Kidney (tissue), 14 donors: ENCODE measurements around the gene MLH3. TPM values are rescaled to one million over a fixed set of nuclear protein-coding genes. Genes with fewer than 3 reads are reported as not detected.

Experiments
- DNase-seq, 5 donors: peaks; one replicate each; pipeline ENCODE4 v3.0.0-alpha.2; 2013 to 2020
- FAIRE-seq: peaks from 2 replicates; lab custom pipeline; 2012; peaks lifted over from hg19 to GRCh38; lab: Jason Lieb, UNC
- H3K27ac ChIP-seq, 2 donors: one replicate each; pipeline ENCODE4 v1.7.0; 2013; ENCODE audit warnings: low read depth in 2 of 2, low read length in 2 of 2, inconsistent platforms in 1 of 2
- H3K27me3 ChIP-seq: one replicate; pipeline ENCODE4 v1.7.1; 2013; ENCODE audit warnings: low read length, inconsistent platforms; ENCODE audit not compliant: control insufficient read depth, insufficient read depth
- H3K36me3 ChIP-seq, 3 donors: one replicate each; pipeline versions ENCODE4 v1.7.0 to v1.7.1; 2013; ENCODE audit warnings: low read length in 3 of 3, control low read depth in 1 of 3, inconsistent platforms in 1 of 3; ENCODE audit not compliant: insufficient read depth in 3 of 3, control insufficient read depth in 2 of 3
- H3K4me1 ChIP-seq, 3 donors: one replicate each; pipeline versions ENCODE4 v1.7.0 to v1.7.1; 2013; ENCODE audit warnings: low read length in 3 of 3, inconsistent platforms in 1 of 3, low read depth in 1 of 3; ENCODE audit not compliant: control insufficient read depth in 2 of 3, insufficient read depth in 2 of 3
- H3K4me3 ChIP-seq, 3 donors: one replicate each; pipeline versions ENCODE4 v1.7.0 to v1.8.1; 2013; ENCODE audit warnings: low read length in 3 of 3, control low read depth in 1 of 3, inconsistent platforms in 1 of 3
- H3K9ac ChIP-seq, 3 donors: one replicate each; pipeline versions ENCODE4 v1.7.0 to v1.7.1; 2013; ENCODE audit warnings: low read length in 3 of 3, control low read depth in 1 of 3, inconsistent platforms in 1 of 3
- H3K9me3 ChIP-seq, 3 donors: one replicate each; pipeline versions ENCODE4 v1.7.0 to v1.7.1; 2013; ENCODE audit warnings: low read length in 3 of 3, control low read depth in 1 of 3, inconsistent platforms in 1 of 3; ENCODE audit not compliant: control insufficient read depth in 2 of 3, insufficient read depth in 1 of 3
- CTCF ChIP-seq: IDR thresholded peaks from 3 replicates; pipeline ENCODE4 v1.5.1; 2012; ENCODE audit warnings: mild to moderate bottlenecking, moderate library complexity, borderline replicate concordance; ENCODE audit not compliant: insufficient read depth; ENCODE audit errors: extremely low read depth
- intact Hi-C: fragments of 100-400 bp; cut with DNase I; formaldehyde crosslinking; loops from one replicate; pipeline ENCODE4 v1.11.1; 2022
- polyA plus RNA-seq: library from polyadenylated mRNA; stranded (reverse); fragments of 350-450 nt; fragmentation: Illumina TruSeq; extraction: RNeasy Lipid Tissue Mini Kit (QIAGEN cat#74804); gene quantifications from one replicate; pipeline ENCODE4 v1.2.3, GENCODE V29; 2014; ENCODE audit warnings: low read depth, low replicate concordance; ENCODE audit not compliant: insufficient read depth
- total RNA-seq: library from RNA; stranded (reverse); fragmentation: NEBNext Ultra II Directional; extraction: Animal tissue kit (Norgen Biotek cat#: 25700); gene quantifications from one replicate; pipeline ENCODE4 v1.2.1, GENCODE V29; 2021
- donor health status: control.
- donor health status: control.
- donor health status: control.
- donor health status: control.
- donor health status: control.
- donor health status: DM: yes; HTN: yes; CAD: no.
- donor health status: Normal renal cell carcinoma (clear cell type).

MLH3 gene
- total and polyA plus RNA-seq, 2 donors from 2014 or later: 21.7 to 31.2 TPM

- H3K4me1 ChIP-seq: peaks cover 0 to 1% (median under 1%) of the 10 kb centered on the region in 3 donors
- H3K27me3 ChIP-seq: no peaks in the 10 kb centered on the region
- no peak overlapping the region for H3K4me3 ChIP-seq
- FAIRE-seq (no peak), DNase-seq (no peak)
- no peaks in the 10 kb centered on the region for H3K9me3 ChIP-seq
- intact Hi-C loops: no loop called here
- TF ChIP-seq CTCF: no peak
- no peak overlapping the region for H3K9ac ChIP-seq
- no peak overlapping the region for H3K27ac ChIP-seq
- H3K36me3 ChIP-seq: peaks cover 17 to 68% (median 19%) of the 10 kb centered on the region in 3 donors
These were observed 42.1 kb downstream of the MLH3 start for GRCh38 chr14:75009176-75009575.

- Histone ChIP-seq H3K27ac (no peak overlapping the region), H3K4me1 (peaks cover 0 to 15% (median 10%) of the 10 kb centered on the region in 3 donors), H3K27me3 (no peaks in the 10 kb centered on the region), H3K9me3 (no peaks in the 10 kb centered on the region), H3K4me3 (no peak overlapping the region), H3K9ac (no peak overlapping the region), H3K36me3 (peaks cover 12 to 54% (median 19%) of the 10 kb centered on the region in 3 donors)
- DNase-seq (no peak), FAIRE-seq (no peak)
- no peak for TF ChIP-seq CTCF
- intact Hi-C loops: no loop called here
These were observed 45.9 kb downstream of the MLH3 start for GRCh38 chr14:75005357-75005756.

- FAIRE-seq: no peak
- Histone ChIP-seq H3K4me3 (peak overlapping the region; percentile 82 to 96 (median 87)), H3K4me1 (peaks cover 0 to 15% (median 10%) of the 10 kb centered on the region in 3 donors), H3K36me3 (peaks cover 7 to 35% (median 13%) of the 10 kb centered on the region in 3 donors), H3K27me3 (no peaks in the 10 kb centered on the region), H3K9me3 (no peaks in the 10 kb centered on the region), H3K9ac (peak overlapping the region; percentile 74 to 92 (median 84)), H3K27ac (peak overlapping the region; percentile 62 to 77)
- TF ChIP-seq CTCF: no peak
- no peak for DNase-seq
- intact Hi-C loops: no loop called here
These were observed 47.8 kb downstream of the MLH3 start for GRCh38 chr14:75003250-75004027.
